Left kidney (tissue), 2 donors: ENCODE measurements around the gene GREB1. TPM values are rescaled to one million over a fixed set of nuclear protein-coding genes. Genes with fewer than 3 reads are reported as not detected.

Source experiments
- DNase-seq: peaks from one replicate; pipeline ENCODE4 v3.0.0-alpha.2; 2013
- polyA plus RNA-seq: library from polyadenylated mRNA; unstranded; fragments of 120-200 nt; gene quantifications from one replicate; pipeline ENCODE4 v1.2.1, GENCODE V29; 2013; ENCODE audit not compliant: insufficient read length

GREB1 gene
- polyA plus RNA-seq, 1 donor = 22.5 TPM

DNA sequence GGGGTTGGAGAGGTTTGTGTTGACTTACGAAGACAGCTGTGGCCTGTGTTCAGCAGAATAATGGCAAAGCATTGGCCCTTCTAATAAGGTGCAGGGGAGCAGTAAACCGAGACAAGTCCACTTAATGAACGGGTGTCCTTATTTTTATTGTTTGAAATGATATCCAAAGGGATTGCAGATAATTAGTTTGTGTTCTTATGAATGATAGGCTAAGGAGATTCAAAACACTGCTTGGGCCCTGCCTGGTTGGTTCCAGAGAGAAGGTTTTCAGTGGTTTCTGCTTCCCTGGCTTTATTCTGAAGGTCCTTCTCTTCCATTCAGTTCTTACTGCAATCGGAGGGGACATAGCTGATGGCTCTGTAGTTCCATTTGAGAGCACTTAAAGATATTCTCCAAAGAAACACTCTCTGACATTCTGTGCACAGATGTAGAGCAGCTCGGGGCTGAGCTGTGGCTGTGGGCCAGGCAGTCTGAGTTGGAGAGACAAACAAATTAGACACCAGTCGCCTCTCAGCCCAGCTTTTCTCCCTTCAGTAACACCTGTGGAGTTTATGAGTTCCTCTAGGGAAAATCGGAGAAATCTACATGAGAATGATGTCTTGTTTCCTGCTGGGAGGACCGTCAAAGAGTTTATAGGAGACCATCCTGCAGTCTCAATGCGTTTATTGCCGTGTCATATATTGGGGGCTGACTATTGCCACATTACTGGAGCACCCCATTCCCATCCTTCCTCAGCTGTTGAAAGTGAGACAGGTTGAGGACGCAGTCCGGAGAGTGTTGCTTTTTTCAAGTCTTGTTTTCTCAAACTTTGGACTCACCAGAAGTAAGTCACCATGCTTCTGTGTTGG, 6.5 kb downstream of the GREB1 start:
- DNase-seq = no peak

DNA sequence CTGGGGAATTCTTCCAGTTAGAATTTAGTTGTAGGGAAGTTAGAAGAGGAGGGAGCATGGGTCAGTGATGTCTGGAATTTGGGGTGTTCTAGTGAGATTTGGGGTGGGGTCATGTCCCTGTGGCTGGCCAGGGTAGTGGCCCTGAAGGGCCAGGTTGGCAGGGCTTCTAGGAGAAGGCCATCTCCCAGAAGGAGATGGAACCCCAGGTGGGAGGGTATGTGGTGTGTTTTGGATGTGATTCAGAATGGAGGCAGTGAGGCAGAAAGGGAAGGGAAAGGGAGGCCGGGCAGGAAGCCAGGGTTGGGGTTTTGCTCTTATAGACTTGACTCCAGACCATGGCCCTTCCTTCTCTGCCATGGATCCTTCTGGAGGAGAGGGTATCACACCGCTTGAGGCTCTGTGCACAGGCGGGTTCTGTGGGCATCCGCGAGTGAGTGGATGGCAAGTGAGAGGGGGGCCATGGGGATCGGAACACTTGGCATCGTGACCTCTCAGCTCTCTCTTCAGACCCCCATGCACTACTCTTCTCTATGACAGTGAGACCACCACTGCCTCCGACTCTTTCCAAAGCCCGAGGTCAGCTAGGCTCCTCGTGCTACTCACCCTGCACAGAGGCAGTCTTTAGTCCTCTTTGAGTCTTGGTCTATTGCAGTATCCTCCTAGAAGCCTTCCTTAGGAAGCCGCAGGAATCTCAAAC, 7.3 kb downstream of the GREB1 start:
- DNase-seq = no peak

DNA sequence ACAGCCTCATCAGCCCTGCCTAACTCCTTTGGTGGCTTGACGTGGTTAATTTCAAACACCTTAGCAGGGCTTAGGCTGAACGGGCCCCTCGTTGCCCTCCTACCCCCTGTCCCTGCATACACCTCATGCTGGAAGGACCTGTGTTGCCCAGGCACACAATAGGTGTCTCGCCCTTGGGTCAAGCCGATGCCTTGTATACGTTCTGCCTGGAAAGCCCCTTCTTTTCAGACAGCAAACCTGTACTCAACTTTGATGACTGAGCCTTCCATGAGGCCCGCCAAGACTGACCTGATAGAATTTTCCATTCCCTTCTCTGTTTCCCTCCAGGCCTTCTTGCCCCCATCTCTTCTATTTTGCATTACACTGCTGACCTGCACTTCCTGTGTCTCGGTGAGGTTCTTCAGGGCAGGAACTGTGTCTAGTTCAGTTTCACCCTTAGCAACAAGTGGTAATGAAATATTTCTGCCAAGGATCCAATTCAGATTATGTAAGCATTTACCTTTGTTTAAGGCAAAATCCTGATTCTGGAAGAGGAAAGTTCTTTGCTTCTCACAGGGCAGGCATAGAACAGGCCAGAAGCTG, 7.9 kb downstream of the GREB1 start:
- no peak for DNase-seq

DNA sequence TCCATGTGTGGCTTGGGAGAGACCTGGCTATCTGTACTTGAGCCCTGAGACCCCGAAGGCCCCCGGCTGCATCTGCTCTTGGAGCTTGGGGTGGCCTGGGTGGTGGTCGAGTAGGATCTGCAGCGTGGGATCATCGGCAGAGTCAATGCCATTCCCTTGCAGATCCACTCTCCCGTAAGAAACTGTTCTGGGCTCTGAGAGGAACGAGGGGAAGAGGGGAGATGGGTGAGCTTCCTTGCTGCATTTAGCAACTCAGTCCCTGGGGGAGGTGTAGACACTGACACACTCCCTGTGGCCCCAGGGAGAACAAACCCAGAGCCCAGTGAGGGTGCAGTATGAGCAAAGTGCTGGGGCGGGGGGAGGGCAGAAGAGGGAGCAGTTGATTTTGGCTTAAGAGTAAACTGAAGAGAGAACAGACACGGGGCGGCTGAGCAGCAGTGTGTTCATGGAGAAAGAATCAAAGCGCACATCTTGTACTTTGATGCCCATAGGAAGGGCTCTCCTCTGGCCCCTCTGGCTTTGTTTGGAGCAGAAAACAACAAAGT, 8.5 kb downstream of the GREB1 start:
- DNase-seq = no peak

DNA sequence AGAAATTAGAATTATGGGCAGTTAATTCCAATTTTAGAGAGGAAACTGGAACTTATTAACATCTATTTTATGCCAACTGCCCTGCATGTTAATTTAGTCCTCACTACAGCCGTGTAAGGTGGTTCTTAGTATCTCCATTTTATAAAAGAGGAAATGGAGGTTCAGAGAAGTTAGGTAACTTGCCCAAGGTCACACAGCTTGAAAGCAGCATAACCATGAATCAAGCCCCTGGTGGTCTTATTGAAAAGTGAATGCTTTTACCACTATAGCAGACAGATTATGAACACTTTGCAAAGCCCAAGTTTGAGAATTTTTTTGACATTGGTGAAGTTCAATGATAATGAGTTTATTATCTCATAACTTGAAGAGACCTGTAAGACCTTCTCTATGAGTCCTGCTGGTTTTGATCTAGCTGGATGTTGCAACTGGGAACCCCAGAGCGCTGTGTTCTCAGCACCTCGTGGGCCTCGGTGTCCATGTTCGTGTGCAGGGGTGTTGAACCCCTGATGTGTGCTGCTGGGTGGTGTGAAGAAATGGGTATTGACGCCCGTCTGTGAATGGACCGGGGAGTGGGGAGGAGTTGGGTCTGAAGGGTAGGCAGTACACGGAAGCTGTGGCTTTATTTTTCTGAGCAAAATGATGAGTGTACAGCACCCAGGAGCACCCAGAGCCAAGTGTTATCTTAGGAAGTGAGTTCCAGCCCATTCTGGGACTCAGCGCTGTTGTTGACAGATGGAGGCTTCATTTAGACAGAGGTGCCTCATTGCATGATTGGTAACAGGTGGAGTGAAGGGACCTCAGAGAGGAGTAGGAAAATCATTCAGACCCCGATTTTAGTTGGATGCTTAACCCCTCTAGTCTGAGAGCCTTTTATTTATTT, 9.7 kb downstream of the GREB1 start:
- no peak for DNase-seq

DNA sequence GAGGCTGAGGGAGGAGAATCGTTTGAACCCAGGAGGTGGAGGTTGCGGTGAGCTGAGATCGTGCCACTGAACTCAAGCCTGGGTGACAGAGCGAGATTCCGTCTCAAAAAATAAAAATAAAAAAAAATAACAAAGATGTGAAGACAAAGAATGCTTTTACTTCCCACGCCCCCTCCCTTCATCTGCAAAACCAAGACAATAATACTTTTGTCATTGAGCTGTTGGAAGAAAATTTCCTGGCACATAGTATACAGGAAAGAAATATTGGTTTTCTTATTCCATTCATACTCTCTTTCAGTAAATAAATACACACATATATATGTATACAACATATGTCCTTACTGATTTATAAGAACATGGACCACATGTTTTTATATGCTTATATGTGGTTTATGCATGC, 12.2 kb downstream of the GREB1 start:
- DNase-seq = no peak

DNA sequence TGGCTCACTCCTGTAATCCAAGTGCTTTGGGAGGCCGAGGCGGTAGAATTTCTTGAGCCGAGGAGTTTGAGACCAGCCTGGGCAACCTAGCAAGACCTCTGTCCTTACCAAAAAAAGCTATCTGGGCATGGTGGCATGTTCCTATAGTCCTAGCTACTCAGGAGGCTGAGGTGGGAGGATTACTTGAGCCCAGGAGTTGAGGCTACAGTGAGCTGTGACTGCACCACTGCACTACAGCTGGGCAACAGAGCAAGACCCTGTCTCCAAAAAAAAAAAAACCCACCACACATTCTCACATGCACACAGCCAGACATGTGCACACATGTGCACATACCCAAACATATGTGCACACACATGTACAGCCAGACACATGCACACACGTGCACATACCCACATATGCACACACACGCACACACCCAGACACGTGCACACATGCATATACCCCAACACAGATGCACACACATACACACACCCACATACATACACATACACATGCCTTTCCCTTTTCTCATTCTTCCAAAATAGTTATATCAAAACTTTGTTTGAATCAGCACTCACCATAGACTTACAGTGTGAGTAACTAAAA, 14.2 kb downstream of the GREB1 start:
- DNase-seq = no peak

DNA sequence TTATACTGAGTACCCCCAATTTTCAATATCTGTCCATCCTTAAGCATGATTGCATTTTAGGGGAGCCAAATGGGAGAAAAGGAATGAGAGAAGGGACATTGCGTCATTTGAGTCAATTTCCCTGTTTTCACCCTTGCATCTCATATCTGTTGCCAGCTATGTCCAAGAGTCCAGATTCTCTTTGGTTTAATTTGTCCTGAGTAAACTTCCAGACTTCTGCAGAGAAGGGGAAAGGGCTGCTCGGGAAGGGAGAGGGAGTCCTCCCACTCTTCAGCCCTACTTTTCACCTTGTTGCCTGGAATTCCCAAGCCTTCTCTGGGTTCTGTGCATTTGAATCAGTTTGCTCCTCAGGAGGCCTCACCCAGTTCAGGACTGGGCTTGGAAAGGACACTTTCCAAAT, 16.5 kb downstream of the GREB1 start:
- DNase-seq = no peak

DNA sequence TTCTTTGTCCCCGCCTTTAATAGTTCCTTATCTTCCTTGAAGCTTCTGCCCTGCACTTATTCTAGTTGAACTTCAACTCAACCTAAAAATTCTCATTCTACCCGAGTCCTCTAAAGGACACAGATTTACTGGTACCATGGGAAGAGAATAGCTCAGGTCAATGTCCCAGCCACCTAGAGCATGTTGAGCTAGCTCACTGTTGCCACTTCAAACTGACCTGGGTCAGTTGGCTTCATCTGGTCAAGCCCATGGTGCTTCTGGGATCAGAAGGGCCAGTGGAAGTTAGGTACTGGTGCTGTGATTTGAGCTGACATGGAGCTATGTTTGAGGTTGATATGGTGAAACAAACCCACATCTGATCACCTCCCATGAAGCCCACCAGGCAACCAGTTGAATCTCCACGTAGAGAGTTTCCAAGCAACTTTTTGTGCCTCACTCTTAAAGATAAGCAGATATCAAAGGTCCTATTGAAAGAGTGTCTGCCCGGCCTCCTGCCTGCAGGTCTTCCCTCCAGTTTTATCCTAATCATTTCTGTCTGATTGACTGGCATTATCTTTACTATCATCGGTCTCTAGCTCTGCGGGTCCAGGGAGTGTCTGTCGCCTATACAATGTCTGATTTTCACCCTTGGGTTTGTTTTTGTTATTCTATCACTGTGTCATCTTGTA, 17.2 kb downstream of the GREB1 start:
- no peak for DNase-seq

DNA sequence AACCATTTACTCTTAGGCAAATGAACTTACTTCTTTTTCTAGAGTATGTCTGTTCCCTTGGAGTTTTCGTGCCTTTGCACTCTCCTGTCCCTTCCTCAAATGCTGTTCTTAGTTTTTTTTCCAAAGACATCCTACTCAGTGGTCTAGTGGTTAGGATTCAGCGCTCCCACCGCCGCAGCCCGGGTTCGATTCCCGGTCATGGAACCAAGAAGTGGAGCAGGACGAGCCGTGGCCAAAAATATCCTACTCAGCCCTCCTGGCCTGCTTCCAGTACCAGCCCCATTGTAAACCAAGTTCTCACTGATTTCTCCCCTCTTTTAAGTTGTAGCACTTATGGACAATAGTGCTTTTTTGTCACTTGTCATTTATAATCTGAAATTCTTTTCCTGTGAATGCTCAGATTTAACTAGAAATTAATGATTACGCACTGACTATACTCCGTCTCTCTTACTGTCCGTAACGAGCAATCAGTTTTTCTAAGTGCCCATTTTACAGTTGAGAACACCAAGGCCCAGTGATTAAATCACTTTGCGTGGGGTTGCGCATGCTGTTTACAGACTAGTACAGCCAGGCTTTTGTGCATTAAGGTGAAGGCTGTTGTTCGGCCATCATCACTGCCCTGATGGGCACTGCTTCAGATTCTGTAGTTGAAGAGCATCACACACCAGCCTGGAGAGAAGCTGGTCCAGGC, 17.9 kb downstream of the GREB1 start:
- DNase-seq = no peak

DNA sequence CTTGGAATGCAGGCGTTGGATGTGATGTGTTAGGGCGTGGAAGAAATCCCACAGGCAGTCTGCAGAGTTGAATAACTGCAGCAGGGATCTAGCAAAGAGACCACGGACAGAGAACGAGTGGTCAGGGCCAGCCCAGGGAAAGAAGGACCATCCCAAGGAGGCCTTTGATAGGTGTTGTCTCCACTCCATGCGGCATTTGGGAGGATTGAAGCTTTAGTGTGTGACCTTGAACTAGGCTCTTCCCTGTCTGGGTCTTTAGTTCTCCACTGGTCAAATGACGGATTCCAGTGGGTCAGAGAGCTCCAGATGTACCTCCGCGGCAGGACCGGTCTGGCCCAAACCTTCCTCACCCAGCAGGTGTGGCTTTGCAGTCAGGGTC, 18.4 kb downstream of the GREB1 start:
- no peak for DNase-seq

DNA sequence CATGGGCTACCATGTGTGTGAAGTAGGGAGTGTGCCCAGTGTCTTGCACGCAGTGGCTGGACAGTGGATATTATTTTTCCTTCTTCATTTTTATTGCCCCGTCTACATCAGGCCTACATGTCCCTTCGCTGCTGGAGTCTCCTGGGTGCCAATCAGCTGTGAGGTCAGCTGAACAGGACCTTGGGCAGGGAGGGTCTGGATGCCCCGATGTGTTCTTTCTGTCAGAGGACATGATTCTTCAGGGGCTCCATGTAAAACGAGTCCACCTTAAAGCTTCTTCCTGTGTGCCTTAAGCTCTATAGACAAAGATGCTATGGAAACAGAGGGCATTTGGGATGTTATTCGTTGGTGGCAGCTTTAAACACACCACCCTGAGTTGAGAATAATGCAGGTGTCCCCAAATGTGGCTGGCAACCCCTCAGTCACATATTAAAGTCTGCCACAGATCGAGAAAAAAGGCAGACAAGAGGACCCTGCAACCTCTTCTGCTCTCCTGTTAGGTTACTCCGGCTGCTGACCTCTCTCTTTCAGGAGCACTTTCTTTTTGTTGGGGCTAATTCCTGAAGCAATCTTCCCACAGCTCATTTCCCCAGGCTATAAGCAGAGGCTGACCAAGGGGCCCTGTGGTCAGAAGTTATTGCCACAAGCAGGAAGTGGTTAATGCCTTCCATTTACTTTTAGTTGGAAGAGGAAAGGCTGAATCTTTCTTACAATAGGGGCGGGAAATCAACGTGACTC, 20.0 kb downstream of the GREB1 start:
- DNase-seq = no peak

DNA sequence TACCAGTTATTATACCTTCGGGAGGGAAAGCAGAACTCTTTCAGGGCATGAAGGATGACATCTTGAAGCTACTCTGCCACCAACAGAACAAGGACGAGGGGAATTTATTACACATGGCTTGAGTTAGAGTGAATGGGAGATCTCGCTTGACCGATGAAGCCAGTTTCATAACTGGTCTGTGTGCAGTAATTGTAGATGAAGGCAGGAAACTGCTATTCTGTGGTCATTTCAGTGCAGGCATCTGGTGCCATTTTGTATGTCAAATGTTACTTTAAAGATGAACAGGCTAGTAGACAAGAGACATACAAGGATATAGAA, 20.5 kb downstream of the GREB1 start:
- DNase-seq = no peak

DNA sequence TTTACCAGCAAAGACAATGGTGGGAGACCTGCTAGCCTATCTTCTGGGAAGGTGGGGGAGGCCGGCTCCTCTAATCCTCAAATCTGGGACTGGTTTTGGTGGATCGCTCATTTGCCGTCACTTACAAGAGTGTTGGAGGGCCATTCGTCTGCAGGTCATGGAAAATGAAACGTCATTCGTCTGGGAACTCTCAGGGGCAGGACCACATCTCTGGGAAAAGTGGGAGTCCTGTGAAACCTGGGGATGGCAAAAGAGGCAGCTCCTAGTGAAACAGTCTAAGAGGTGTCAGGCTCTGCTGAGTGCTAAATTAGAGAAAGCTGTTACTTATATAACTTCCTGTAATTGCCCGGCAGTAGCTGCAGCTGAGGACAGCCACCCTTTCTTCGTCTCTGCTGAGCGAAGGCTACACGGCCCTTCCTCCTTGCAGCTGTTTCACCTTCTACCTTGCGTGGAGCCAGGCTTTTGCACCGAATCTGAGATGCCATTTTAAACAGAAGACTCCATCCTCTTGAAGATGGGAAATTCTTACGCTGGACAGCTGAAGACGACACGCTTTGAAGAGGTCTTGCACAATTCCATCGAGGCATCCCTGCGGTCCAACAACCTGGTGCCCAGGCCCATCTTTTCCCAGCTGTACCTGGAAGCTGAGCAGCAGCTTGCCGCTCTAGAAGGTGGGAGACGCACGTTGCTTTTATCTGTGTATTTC, 22.4 kb downstream of the GREB1 start:
- DNase-seq = no peak

DNA sequence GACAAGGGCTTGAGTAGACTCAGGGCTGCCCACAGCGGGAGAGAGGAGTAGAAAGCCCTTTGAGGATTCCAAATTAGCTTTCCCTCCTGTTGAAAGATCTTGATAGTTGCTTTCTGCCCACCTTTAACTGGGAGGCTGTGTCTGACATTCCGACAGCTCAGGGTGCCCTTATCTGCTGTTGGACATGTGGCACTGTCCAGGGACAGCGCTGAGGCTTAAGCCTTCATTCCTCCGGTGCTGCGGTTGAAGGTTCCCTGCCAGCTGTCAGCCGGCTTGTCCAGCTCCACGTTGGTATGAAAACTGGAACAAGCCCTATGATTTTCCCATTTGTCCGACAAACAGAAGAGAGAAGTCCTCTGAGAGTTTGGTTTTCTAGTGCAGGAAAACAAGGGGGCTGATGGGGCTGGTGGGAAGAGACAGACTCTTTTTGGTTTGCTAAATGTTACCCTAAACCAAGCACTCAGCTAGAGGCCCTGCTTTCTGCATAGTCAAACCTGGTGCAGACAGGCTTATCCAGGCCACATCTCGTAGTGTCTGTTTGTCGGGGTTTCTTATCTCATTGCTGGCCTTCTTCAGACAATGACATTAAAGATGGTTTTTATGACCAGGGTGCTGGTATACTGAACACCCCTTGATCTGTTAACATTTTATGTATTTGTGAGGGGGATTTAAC, 24.5 kb downstream of the GREB1 start:
- DNase-seq = no peak

DNA sequence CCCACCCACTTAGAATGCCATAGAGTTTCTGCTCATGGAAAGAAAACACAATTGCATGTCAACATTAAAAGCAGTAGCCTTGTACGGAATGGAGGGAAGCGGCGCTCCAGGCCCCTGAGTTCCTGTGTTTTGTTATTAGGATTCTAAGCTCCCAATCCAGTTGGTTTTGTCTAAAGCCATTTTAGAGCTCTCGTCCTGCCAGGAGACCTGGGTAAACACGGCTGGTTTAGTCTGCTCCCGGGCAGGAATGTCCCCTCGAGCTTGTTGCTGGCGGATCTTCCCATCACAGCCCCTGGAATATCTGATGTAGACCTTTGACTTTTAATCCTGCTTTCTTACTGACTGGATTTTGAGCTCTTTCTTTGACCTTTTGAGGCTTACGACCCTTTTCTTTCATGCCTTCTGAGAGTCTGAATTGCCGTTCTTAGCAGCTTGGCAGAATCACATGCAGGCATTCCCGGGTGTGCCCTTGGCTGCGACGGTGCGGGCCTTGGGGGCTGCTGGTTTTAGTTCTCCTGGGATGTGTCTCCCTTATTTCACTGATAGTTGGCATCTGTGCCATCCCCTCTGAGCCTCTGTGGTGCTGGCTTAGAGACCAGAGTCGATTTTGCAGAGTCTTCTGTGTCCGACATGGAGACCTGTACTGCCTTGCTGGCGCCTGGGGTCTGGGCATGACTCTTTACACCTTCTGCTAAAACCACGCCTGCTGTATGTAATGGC, 25.4 kb downstream of the GREB1 start:
- DNase-seq = no peak

DNA sequence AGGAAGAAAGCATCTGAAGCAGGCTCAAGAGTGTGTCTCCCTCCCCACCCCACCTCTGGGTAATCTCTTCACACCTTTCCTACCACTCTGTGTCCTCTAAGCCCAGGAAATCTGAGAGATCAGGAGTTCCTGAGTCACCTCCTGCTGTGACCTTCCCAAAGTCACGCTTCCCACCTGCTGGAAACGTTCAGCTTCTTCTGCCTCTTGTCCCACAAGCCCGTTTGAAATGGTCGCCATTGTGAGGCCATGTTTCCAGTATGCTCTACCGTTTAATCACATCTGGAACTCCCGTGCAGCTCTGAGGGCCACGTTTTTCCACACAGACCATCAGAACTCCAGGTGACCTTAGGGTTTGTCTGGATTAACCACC, 25.9 kb downstream of the GREB1 start:
- DNase-seq = no peak

DNA sequence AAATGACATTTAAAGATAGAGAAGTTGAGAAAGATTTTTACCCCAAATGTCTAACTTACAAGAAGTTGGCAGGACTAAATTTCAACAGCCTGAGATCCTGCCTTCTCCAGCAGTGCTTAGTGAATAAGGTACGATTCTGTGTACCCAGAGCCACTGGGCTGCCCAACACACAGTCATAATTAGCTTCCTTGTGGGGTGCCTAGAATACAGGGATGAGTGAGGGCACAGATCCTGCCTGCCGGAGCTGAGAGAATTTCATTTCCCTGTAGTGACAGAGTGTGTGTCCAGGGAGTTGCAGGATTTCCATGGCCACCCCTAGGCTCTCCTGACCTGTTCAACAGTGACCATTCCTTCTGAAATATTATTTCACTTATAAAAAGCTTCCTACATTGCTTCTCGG, 27.0 kb downstream of the GREB1 start:
- no peak for DNase-seq
